RWPE1 (cell line): ENCODE results near the gene UGT1A6.
A peak's percentile ranks its signal among the peaks of the same experiment; 100 is the strongest.

Source experiments
- CTCF ChIA-PET: fragments of 350-600 bp; sonication (Branson Sonifier 250); formaldehyde crosslinking; extraction: SDS; loops from one replicate; lab custom pipeline; 2021; lab: Yijun Ruan, JAX
- POLR2A ChIA-PET: fragments of 400-600 bp; formaldehyde crosslinking; extraction: SDS; loops from one replicate; lab custom pipeline; 2020; ENCODE audit warnings: antibody characterized with exemption; ENCODE audit not compliant: low non-redundant PET; lab: Yijun Ruan, JAX
- DNase-seq: peaks from one replicate; pipeline ENCODE4 v3.0.0; 2012; ENCODE audit warnings: low spot score
- H3K27ac ChIP-seq: fragments of 450-650 bp; 2 replicates; pipeline ENCODE4 v1.5.1; 2017
- TF ChIP-seq, protein P1 (sequence below): fragments of 450-650 bp; conservative IDR thresholded peaks from 2 replicates; pipeline ENCODE4 v1.5.1; 2017; ENCODE audit warnings: low read depth, mild to moderate bottlenecking

UGT1A6 gene

GRCh38 chr2:233801357-233802131 lies 108.9 kb downstream of the UGT1A6 start:
- CTCF ChIA-PET: no interaction called here
- POLR2A ChIA-PET: no interaction called here
- TF ChIP-seq, protein P1, sequence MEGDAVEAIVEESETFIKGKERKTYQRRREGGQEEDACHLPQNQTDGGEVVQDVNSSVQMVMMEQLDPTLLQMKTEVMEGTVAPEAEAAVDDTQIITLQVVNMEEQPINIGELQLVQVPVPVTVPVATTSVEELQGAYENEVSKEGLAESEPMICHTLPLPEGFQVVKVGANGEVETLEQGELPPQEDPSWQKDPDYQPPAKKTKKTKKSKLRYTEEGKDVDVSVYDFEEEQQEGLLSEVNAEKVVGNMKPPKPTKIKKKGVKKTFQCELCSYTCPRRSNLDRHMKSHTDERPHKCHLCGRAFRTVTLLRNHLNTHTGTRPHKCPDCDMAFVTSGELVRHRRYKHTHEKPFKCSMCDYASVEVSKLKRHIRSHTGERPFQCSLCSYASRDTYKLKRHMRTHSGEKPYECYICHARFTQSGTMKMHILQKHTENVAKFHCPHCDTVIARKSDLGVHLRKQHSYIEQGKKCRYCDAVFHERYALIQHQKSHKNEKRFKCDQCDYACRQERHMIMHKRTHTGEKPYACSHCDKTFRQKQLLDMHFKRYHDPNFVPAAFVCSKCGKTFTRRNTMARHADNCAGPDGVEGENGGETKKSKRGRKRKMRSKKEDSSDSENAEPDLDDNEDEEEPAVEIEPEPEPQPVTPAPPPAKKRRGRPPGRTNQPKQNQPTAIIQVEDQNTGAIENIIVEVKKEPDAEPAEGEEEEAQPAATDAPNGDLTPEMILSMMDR: no peak
- DNase-seq: peak; percentile 20
- no peak overlapping the region for H3K27ac ChIP-seq

DNA sequence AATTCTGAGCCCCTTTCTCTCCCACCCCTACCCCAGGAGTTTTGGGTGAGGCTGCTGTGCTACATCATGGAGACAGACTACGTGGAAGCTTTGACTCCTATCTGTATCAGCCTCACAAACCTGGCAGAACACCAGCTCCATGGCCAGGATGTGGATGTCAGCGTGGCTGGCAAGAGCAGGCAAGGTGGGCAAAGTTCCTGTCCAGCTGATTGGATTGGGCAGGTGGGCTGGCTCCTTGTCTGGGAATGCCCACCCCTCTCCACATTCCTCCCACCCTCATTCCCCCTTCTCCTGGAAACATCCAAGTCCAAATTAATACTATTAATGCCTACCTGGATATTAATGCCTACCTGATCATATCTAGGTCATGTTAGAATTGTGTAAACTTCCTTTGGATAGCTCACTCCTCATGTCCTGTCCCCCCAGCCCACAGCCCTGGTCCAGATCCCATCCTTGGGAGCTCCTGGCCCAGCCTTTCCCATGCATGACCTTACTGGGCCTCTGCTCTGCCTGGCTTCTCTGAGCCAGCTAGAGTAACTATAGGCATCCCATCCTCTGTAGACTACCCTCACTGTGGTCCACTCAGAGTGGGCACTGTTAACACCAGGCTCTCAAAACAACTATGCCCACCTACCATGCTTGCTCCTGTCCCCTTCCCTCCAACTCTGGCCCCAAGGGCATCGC lies 109.6 kb downstream of the UGT1A6 start:
- TF ChIP-seq, protein P1: no peak
- POLR2A ChIA-PET: no interaction called here
- no peak for DNase-seq
- CTCF ChIA-PET: no interaction called here
- no peak overlapping the region for H3K27ac ChIP-seq

GRCh38 chr2:233803292-233803911 lies 110.7 kb downstream of the UGT1A6 start:
- DNase-seq: no peak
- H3K27ac ChIP-seq: no peak overlapping the region
- TF ChIP-seq, protein P1: no peak
- ChIA-PET POLR2A (no interaction called here), CTCF (interaction anchor here (0.6 to 0.7 kb wide), 2 partner anchors 319 to 1306 kb away, joined by 3 to 4 read pairs; no protein-coding TSS in a partner anchor)

DNA sequence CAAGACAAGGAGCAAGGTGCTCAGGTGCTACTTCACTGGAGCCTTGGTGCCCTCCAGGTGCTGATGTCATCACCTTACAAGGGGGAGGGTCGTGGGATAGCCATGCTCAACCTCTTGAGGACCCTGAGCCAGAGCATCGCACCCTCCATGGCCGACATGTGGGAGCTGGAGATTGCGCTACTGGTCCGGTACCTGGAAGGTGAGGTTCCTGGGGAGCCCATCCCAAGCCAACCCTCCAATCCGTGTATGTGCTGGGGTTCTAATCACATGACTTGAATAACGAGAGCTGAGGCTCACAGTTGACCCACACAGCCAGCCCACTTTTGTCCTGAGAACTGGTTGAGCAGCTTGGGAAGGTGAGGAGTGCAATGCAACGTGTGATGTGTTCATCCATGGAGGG lies 111.3 kb downstream of the UGT1A6 start:
- no peak overlapping the region for H3K27ac ChIP-seq
- DNase-seq: no peak
- TF ChIP-seq, protein P1: no peak
- ChIA-PET CTCF (interaction anchor here (0.6 kb wide), 1 partner anchor 320 kb away, joined by 4 read pairs; no protein-coding TSS in a partner anchor), POLR2A (no interaction called here)

DNA sequence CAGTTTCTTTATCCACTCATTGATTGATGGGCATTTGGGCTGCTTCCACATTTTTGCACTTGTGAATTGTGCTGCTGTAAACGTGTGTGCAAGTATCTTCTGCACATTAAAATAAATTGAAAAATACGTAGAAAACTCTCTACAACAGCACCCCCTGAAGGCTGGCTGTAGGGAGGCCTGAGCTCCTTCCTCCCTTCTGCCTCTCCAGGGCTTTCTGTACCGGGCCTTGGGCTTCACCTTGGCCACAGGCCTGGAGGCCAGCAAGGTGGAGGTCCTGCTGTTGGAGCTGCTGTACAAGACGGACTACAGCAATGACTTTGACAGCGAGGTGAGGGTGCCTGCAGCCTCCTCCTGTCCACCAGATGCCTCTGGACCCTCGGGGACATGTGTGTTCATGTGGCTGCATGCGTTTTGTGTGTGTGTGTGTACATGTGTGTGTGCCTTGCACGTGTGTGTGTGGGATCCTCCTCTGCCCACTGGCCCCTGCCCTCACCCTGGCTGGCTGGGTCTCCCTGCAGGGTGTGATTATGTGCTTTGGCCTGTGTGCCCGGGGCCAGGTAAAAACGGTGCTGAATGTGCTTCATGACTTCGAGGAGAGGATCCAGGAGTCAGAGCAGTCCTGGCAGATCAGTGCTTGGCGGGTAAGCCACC lies 114.7 kb downstream of the UGT1A6 start:
- ChIA-PET CTCF (no interaction called here), POLR2A (no interaction called here)
- TF ChIP-seq, protein P1: no peak
- DNase-seq: no peak
- H3K27ac ChIP-seq: no peak overlapping the region
